ENCODE data around the gene COX20.

COX20 gene

GRCh38 chr1:244834543-244835275 is 749 bp upstream of the COX20 start:
- TF ChIP-seq POU2F2 (IDR thresholded peaks at IDR 0.05; ENCODE audit: low read depth, low read length) (no peak), POLR2AphosphoS5 (IDR thresholded peaks at IDR 0.05; ENCODE audit: low read depth, low read length) (no peak; the same call in none of the 2 replicates), POLR2A (IDR thresholded peaks at IDR 0.05; ENCODE audit: low read depth, low read length) (peak; percentile 82), TAF1 (IDR thresholded peaks at IDR 0.05; ENCODE audit: low read depth, low read length) (peak; percentile 75; the same call in 1 of the 2 replicates), PAX5 (IDR thresholded peaks at IDR 0.05; ENCODE audit: insufficient read depth, low read length, severe bottlenecking) (peak; percentile 1), SPI1 (IDR thresholded peaks at IDR 0.05; ENCODE audit: low read depth, low read length) (peak; percentile 92)
- peak; percentile 67 for DNase-seq (ENCODE audit: insufficient read length, low spot score)
- no peak for FAIRE-seq

GRCh38 chr1:244836135-244836521 is 670 bp downstream of the COX20 start:
- TF ChIP-seq PAX5 (IDR thresholded peaks at IDR 0.05; ENCODE audit: insufficient read depth, low read length, severe bottlenecking) = no peak
- TF ChIP-seq SPI1 (IDR thresholded peaks at IDR 0.05; ENCODE audit: low read depth, low read length) = no peak
- no peak for TF ChIP-seq POU2F2 (IDR thresholded peaks at IDR 0.05; ENCODE audit: low read depth, low read length)
- no peak for TF ChIP-seq POLR2A (IDR thresholded peaks at IDR 0.05; ENCODE audit: low read depth, low read length)
- TF ChIP-seq TAF1 (IDR thresholded peaks at IDR 0.05; ENCODE audit: low read depth, low read length) = no peak
- no peak for TF ChIP-seq POLR2AphosphoS5 (IDR thresholded peaks at IDR 0.05; ENCODE audit: low read depth, low read length)
- FAIRE-seq = peak; percentile 78
- DNase-seq (ENCODE audit: insufficient read length, low spot score) = no peak

GRCh38 chr1:244836584-244836983 is 1.1 kb downstream of the COX20 start:
- TF ChIP-seq POLR2AphosphoS5 (IDR thresholded peaks at IDR 0.05; ENCODE audit: low read depth, low read length) (no peak), POLR2A (IDR thresholded peaks at IDR 0.05; ENCODE audit: low read depth, low read length) (no peak), SPI1 (IDR thresholded peaks at IDR 0.05; ENCODE audit: low read depth, low read length) (no peak), POU2F2 (IDR thresholded peaks at IDR 0.05; ENCODE audit: low read depth, low read length) (no peak), PAX5 (IDR thresholded peaks at IDR 0.05; ENCODE audit: insufficient read depth, low read length, severe bottlenecking) (no peak), TAF1 (IDR thresholded peaks at IDR 0.05; ENCODE audit: low read depth, low read length) (no peak)
- FAIRE-seq (no peak), DNase-seq (ENCODE audit: insufficient read length, low spot score) (no peak)

- DNase-seq (ENCODE audit: insufficient read length, low spot score) (no peak), FAIRE-seq (no peak)
Observed at GRCh38 chr1:244837597-244838258, 2.3 kb downstream of the COX20 start.

GRCh38 chr1:244839656-244840055 is 4.2 kb downstream of the COX20 start:
- DNase-seq (ENCODE audit: insufficient read length, low spot score) (no peak), FAIRE-seq (no peak)
- no peak for TF ChIP-seq POLR2A (IDR thresholded peaks at IDR 0.05; ENCODE audit: low read depth, low read length)
- TF ChIP-seq TAF1 (IDR thresholded peaks at IDR 0.05; ENCODE audit: low read depth, low read length) = no peak
- TF ChIP-seq POU2F2 (IDR thresholded peaks at IDR 0.05; ENCODE audit: low read depth, low read length) = no peak
- TF ChIP-seq PAX5 (IDR thresholded peaks at IDR 0.05; ENCODE audit: insufficient read depth, low read length, severe bottlenecking) = no peak
- TF ChIP-seq POLR2AphosphoS5 (IDR thresholded peaks at IDR 0.05; ENCODE audit: low read depth, low read length) = no peak; the same call in 1 of the 2 replicates
- TF ChIP-seq SPI1 (IDR thresholded peaks at IDR 0.05; ENCODE audit: low read depth, low read length) = no peak

More at GRCh38 chr1:244837597-244838258, 2.3 kb downstream of the COX20 start:
- TF ChIP-seq POLR2AphosphoS5 (IDR thresholded peaks at IDR 0.05; ENCODE audit: low read depth, low read length) (no peak), SPI1 (IDR thresholded peaks at IDR 0.05; ENCODE audit: low read depth, low read length) (no peak), PAX5 (IDR thresholded peaks at IDR 0.05; ENCODE audit: insufficient read depth, low read length, severe bottlenecking) (no peak), POU2F2 (IDR thresholded peaks at IDR 0.05; ENCODE audit: low read depth, low read length) (no peak), TAF1 (IDR thresholded peaks at IDR 0.05; ENCODE audit: low read depth, low read length) (no peak), POLR2A (IDR thresholded peaks at IDR 0.05; ENCODE audit: low read depth, low read length) (no peak)

- FAIRE-seq (no peak), DNase-seq (ENCODE audit: insufficient read length, low spot score) (no peak)
- TF ChIP-seq TAF1 (IDR thresholded peaks at IDR 0.05; ENCODE audit: low read depth, low read length) = no peak
- TF ChIP-seq SPI1 (IDR thresholded peaks at IDR 0.05; ENCODE audit: low read depth, low read length) = no peak
- TF ChIP-seq POLR2A (IDR thresholded peaks at IDR 0.05; ENCODE audit: low read depth, low read length) = peak; percentile 34; the same call in 1 of the 2 replicates
Observed at GRCh38 chr1:244840219-244840794, 4.8 kb downstream of the COX20 start.

- TF ChIP-seq TAF1 (IDR thresholded peaks at IDR 0.05; ENCODE audit: low read depth, low read length) (no peak), POLR2A (IDR thresholded peaks at IDR 0.05; ENCODE audit: low read depth, low read length) (no peak), POU2F2 (IDR thresholded peaks at IDR 0.05; ENCODE audit: low read depth, low read length) (no peak), SPI1 (IDR thresholded peaks at IDR 0.05; ENCODE audit: low read depth, low read length) (no peak), PAX5 (IDR thresholded peaks at IDR 0.05; ENCODE audit: insufficient read depth, low read length, severe bottlenecking) (no peak), POLR2AphosphoS5 (IDR thresholded peaks at IDR 0.05; ENCODE audit: low read depth, low read length) (no peak)
- DNase-seq (ENCODE audit: insufficient read length, low spot score) (no peak), FAIRE-seq (no peak)
Observed at GRCh38 chr1:244841273-244841927, 5.9 kb downstream of the COX20 start.

GRCh38 chr1:244843148-244843978 is 7.9 kb downstream of the COX20 start:
- FAIRE-seq (no peak), DNase-seq (ENCODE audit: insufficient read length, low spot score) (no peak)
- no peak for TF ChIP-seq POLR2AphosphoS5 (IDR thresholded peaks at IDR 0.05; ENCODE audit: low read depth, low read length)
- TF ChIP-seq POU2F2 (IDR thresholded peaks at IDR 0.05; ENCODE audit: low read depth, low read length) = no peak
- no peak for TF ChIP-seq TAF1 (IDR thresholded peaks at IDR 0.05; ENCODE audit: low read depth, low read length)
- TF ChIP-seq SPI1 (IDR thresholded peaks at IDR 0.05; ENCODE audit: low read depth, low read length) = no peak
- no peak for TF ChIP-seq PAX5 (IDR thresholded peaks at IDR 0.05; ENCODE audit: insufficient read depth, low read length, severe bottlenecking)
- no peak for TF ChIP-seq POLR2A (IDR thresholded peaks at IDR 0.05; ENCODE audit: low read depth, low read length)

Measured in GM12891 (cell line).